HCT116 (cell line): ENCODE data around the gene ALK.

Experiments used
- EZH2 ChIP-seq: fragments of 200-600 bp; sonication (generic); IDR thresholded peaks from 2 replicates; pipeline ENCODE4 v1.6.1; 2017; ENCODE audit warnings: antibody characterized with exemption, mixed run types
- POLR2A ChIP-seq: IDR thresholded peaks from 2 replicates; pipeline ENCODE4 v1.7.0; 2011; ENCODE audit warnings: borderline replicate concordance; ENCODE audit not compliant: insufficient read depth, insufficient read length; ENCODE audit errors: extremely low read depth
- TF ChIP-seq, protein P1 (sequence below), 3 experiments: fragments of 200-600 bp in 1 of 3; sonication (generic) in 1 of 3; IDR thresholded peaks in 2 of 3; conservative IDR thresholded peaks in 1 of 3; 2 replicates each; pipeline ENCODE4 v1.5.1; 2012 to 2017; ENCODE audit warnings: low read depth in 2 of 3, low read length in 2 of 3, antibody characterized with exemption in 1 of 3, borderline replicate concordance in 1 of 3, control low read depth in 1 of 3, mild to moderate bottlenecking in 1 of 3, mixed read lengths in 1 of 3, mixed run types in 1 of 3, moderate library complexity in 1 of 3; ENCODE audit not compliant: insufficient read depth in 1 of 3
- TF ChIP-seq, protein P2 (sequence below): IDR thresholded peaks from 2 replicates; pipeline ENCODE4 v1.6.1; 2012; ENCODE audit warnings: low read depth

DNA sequence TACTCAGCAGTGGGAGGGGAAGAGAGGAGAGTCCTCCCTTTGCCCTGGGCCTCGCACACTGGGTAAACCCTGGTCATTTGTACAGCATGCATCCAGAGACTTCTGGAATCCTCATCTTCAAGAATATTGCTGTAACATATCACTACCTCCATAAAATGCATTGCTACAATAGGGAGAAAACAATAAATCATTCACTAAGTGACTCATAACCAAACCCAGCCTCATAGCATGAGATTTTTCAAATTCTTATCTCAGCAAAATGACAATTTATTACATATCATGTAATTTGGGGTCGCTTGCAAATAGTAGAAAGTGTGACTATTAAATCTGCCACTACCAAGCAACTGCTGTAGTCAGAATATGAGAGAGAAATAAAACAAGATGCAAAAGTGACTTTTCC lies 189.4 kb downstream of the ALK start:
- TF ChIP-seq EZH2 (no peak), POLR2A (no peak)
- TF ChIP-seq, protein P1, sequence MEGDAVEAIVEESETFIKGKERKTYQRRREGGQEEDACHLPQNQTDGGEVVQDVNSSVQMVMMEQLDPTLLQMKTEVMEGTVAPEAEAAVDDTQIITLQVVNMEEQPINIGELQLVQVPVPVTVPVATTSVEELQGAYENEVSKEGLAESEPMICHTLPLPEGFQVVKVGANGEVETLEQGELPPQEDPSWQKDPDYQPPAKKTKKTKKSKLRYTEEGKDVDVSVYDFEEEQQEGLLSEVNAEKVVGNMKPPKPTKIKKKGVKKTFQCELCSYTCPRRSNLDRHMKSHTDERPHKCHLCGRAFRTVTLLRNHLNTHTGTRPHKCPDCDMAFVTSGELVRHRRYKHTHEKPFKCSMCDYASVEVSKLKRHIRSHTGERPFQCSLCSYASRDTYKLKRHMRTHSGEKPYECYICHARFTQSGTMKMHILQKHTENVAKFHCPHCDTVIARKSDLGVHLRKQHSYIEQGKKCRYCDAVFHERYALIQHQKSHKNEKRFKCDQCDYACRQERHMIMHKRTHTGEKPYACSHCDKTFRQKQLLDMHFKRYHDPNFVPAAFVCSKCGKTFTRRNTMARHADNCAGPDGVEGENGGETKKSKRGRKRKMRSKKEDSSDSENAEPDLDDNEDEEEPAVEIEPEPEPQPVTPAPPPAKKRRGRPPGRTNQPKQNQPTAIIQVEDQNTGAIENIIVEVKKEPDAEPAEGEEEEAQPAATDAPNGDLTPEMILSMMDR (IDR thresholded peaks at IDR 0.05 in 2 of 3, conservative IDR thresholded peaks at IDR 0.05 in 1 of 3; ENCODE audit: borderline replicate concordance in 1 of 3, insufficient read depth in 1 of 3, low read depth in 2 of 3, low read length in 2 of 3) = no peak
- TF ChIP-seq, protein P2, sequence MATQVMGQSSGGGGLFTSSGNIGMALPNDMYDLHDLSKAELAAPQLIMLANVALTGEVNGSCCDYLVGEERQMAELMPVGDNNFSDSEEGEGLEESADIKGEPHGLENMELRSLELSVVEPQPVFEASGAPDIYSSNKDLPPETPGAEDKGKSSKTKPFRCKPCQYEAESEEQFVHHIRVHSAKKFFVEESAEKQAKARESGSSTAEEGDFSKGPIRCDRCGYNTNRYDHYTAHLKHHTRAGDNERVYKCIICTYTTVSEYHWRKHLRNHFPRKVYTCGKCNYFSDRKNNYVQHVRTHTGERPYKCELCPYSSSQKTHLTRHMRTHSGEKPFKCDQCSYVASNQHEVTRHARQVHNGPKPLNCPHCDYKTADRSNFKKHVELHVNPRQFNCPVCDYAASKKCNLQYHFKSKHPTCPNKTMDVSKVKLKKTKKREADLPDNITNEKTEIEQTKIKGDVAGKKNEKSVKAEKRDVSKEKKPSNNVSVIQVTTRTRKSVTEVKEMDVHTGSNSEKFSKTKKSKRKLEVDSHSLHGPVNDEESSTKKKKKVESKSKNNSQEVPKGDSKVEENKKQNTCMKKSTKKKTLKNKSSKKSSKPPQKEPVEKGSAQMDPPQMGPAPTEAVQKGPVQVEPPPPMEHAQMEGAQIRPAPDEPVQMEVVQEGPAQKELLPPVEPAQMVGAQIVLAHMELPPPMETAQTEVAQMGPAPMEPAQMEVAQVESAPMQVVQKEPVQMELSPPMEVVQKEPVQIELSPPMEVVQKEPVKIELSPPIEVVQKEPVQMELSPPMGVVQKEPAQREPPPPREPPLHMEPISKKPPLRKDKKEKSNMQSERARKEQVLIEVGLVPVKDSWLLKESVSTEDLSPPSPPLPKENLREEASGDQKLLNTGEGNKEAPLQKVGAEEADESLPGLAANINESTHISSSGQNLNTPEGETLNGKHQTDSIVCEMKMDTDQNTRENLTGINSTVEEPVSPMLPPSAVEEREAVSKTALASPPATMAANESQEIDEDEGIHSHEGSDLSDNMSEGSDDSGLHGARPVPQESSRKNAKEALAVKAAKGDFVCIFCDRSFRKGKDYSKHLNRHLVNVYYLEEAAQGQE = no peak
